Muscle of back (tissue), 13 donors: ENCODE results near the gene ZXDA. TPM values are rescaled to one million over a fixed set of nuclear protein-coding genes. Genes with fewer than 3 reads are reported as not detected.
"Not testable (repeated sequence)": the region's sequence is repeated elsewhere in the genome, so short reads cannot be mapped to it uniquely, and the experiment has no call there.

Experiments used
- DNase-seq, 3 donors: peaks; one replicate each; pipeline versions ENCODE4 v3.0.0 to v3.0.0-alpha.2; 2013
- long read RNA-seq, 9 donors: transcript quantifications; one replicate each; lab custom pipeline, GENCODE V29; 2026
- polyA plus RNA-seq, 10 donors: library from polyadenylated mRNA; unstranded; fragments of 120-200 nt; gene quantifications; one replicate each; pipeline ENCODE4 v1.2.1, GENCODE V29; 2013; ENCODE audit not compliant: insufficient read length in 10 of 10

ZXDA gene, protein sequence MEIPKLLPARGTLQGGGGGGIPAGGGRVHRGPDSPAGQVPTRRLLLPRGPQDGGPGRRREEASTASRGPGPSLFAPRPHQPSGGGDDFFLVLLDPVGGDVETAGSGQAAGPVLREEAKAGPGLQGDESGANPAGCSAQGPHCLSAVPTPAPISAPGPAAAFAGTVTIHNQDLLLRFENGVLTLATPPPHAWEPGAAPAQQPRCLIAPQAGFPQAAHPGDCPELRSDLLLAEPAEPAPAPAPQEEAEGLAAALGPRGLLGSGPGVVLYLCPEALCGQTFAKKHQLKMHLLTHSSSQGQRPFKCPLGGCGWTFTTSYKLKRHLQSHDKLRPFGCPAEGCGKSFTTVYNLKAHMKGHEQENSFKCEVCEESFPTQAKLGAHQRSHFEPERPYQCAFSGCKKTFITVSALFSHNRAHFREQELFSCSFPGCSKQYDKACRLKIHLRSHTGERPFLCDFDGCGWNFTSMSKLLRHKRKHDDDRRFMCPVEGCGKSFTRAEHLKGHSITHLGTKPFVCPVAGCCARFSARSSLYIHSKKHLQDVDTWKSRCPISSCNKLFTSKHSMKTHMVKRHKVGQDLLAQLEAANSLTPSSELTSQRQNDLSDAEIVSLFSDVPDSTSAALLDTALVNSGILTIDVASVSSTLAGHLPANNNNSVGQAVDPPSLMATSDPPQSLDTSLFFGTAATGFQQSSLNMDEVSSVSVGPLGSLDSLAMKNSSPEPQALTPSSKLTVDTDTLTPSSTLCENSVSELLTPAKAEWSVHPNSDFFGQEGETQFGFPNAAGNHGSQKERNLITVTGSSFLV
- polyA plus RNA-seq = 1 to 10 TPM; 2.0 to 3.3 (median 2.8) TPM
- long read RNA-seq, donor 1, full-length matches to known transcripts = 3 of 3 reads
- long read RNA-seq, donor 1, partial matches to known transcripts = 0 of 3 reads
- long read RNA-seq, donor 1, other reads (novel, unspliced or antisense) = 0 of 3 reads
- long read RNA-seq, donor 2, full-length matches to known transcripts = 1 of 1 reads
- long read RNA-seq, donor 2, partial matches to known transcripts = 0 of 1 reads
- long read RNA-seq, donor 2, other reads (novel, unspliced or antisense) = 0 of 1 reads
- long read RNA-seq, donor 3 = 0 reads
- long read RNA-seq, donor 4, full-length matches to known transcripts = 4 of 4 reads
- long read RNA-seq, donor 4, partial matches to known transcripts = 0 of 4 reads
- long read RNA-seq, donor 4, other reads (novel, unspliced or antisense) = 0 of 4 reads
- long read RNA-seq, donor 5, full-length matches to known transcripts = 12 of 12 reads
- long read RNA-seq, donor 5, partial matches to known transcripts = 0 of 12 reads
- long read RNA-seq, donor 5, other reads (novel, unspliced or antisense) = 0 of 12 reads
- long read RNA-seq, donor 6, full-length matches to known transcripts = 7 of 7 reads
- long read RNA-seq, donor 6, partial matches to known transcripts = 0 of 7 reads
- long read RNA-seq, donor 6, other reads (novel, unspliced or antisense) = 0 of 7 reads
- long read RNA-seq, donor 7, full-length matches to known transcripts = 1 of 1 reads
- long read RNA-seq, donor 7, partial matches to known transcripts = 0 of 1 reads
- long read RNA-seq, donor 7, other reads (novel, unspliced or antisense) = 0 of 1 reads
- long read RNA-seq, donor 8, full-length matches to known transcripts = 2 of 2 reads
- long read RNA-seq, donor 8, partial matches to known transcripts = 0 of 2 reads
- long read RNA-seq, donor 8, other reads (novel, unspliced or antisense) = 0 of 2 reads
- long read RNA-seq, donor 9, full-length matches to known transcripts = 1 of 1 reads
- long read RNA-seq, donor 9, partial matches to known transcripts = 0 of 1 reads
- long read RNA-seq, donor 9, other reads (novel, unspliced or antisense) = 0 of 1 reads

DNA sequence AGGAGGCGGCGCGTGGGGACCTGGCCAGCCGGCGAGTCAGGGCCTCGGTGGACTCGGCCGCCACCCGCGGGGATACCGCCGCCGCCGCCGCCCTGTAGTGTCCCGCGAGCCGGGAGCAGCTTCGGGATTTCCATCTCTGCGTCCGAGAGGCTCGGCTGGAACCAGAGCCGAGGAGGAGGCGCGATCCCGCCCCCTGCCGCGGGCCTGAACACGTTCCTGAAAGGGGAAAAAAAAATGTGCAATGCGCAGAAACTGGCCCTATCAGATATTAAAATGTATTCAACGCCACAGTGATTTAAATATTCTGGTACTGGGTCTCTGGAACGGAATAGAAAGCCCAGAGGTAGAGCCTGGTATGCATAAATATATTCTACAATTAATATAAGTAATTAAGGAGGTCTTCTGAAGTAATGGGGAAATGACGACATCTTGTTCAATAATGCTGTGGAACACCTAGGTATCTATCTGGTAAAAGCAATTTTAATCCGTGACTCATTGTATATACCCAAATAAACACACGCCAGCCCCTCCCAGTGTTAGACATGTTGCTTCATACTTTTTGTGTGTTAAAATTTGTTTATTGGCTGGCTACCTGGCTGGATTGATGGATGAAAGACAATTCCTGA is at the start of gene ZXDA:
TSS of gene ZXDA (minus strand) at position 172 of the 626 bp plus-strand sequence. CDS start at position 134, 38 bp downstream.
- DNase-seq = peak in 1 of 3 donors; percentile 27

DNA sequence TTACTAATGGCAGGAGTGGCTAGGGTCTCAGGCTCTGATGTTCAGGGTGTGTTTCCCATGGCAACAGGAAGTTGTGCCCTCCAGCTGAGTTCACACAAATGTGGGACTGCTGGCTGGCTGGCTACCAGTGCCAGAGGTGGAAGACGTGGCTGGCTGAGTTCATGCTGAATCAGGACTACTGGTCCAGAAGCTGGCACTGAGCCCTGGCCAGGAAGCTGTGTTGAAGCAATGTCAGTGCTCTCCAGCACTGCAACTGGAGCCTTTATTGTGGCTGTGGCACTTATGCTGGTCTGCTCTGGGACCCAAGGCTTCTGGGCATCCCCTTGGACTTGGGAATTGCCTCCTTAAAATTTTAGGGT is 42.0 kb upstream of the ZXDA start:
- DNase-seq = no peak

DNA sequence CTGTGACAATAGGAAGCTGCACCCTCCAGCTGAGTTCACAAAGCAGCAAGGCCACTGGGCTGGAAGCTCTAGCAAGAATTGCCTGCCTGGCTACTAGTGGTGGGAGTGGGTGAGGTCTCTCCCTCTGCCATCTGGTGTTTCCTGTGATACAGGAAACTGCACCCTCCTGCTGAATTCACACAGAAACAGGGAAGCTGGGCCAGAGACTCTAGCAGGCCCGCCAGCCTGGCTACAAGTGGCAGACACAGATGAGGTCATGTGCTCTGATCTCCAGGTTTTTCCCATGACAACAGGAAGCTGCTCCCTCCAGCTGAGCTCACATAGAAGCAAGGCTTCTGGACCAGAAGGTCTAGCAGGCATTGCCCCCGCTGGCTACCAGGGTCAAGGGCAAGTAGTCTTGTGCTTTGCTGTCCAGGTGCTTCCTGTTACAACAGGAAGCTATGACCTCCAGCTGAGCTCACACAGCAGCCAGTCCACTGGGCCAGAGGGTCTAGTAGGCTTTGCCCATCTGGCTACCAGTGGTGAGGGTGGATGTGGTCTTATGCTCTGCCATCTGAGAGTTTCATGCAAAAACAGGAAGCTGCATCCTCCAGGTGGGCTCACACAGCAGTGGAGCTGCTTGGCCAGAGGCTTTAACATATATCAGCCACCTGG is 41.5 kb upstream of the ZXDA start:
- DNase-seq = no peak

DNA sequence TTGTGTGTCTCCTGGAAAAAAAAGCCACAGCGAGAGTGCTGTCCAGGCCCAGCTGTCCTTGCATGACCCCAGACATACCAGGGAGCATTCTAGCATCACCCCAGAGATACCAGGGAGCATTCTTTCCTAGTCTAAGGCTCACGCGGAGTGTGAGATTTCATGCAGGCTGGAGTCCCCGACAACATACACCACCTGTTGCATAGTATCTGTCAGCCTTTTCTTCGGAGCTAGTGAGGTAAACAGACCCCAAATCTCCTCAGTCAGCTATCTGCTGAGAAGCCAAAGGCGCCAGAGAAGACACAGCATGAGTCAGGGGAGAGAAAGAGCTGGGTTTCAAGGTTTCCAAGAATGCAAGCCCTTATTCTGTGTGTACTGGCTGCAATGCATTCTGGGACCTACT is 23.1 kb upstream of the ZXDA start:
- DNase-seq = no peak

DNA sequence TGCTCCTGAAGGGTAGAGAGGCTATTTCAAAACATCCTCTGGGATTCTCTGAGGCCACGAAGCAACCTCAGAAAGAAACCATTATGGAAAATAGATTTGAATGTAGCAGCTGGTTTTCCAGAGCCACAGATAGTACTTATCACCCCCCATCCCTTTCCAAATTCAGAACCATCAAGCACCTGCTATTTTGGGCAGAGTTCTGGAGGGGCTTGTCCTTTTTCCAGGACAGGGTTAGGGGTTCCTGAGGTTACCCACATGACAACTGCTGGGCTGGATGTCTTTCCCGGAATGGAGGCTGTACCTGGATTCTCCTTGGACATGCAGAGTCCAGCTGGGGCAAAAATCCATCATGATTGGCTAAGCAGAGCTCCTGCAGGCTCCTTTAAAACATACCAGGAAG is 22.0 kb upstream of the ZXDA start:
- DNase-seq = no peak

DNA sequence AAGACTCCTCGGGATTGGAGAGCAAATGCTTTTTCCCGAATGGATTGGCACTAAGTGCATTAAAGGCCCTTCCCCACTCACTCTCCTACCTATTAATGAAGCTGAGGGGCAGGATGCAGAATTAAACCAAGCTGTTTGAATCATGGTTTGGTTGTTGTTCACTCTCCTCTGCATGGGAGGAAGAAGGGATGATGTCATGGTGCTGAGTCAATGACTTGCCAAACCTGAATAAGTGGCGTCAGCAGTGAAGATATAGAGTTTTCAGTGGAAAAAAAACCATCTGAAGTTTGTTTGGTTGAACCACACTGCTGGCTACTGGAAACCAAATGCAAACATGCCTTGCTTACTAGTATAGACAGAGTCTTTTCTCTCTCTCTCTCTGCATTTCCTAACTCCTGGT is 19.8 kb upstream of the ZXDA start:
- DNase-seq = no peak

DNA sequence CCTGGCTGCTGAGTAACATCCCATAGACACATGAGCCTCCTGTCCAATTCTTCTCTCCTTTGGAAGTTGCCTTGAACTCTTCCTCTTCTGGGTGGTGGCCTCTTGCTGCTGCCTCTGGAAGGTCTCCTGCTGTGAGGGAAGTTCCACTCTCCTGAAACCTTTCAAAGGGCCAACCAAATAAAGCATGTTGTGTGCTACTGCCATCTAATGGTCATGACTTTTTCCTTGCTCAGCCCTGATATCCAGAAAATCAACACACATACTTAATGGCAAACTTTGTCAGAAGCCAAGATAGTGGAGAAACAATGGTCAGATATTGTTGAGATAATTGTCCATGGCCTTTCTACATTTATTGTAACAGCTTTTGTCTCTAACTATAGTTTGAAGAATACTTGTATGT is 19.1 kb upstream of the ZXDA start:
- peak in 1 of 3 donors; percentile 36 for DNase-seq

DNA sequence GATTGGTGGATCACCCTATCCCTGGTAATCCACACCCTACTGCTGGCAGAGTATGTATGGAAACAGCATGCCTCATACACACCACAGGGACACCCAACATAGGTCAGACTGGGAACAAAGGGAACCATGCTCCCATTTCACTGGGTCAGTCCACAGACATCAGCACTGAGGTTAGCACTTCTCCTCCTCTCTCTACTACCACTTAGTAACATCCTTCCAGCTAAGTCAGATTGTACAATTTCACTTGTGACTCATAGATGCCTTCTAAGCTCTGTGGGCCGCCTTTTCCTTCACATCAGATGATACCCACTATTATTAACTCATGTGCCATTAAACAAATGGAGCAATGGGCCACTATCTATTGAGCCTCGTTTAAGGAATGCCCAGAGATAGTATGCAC is 15.5 kb upstream of the ZXDA start:
- no peak for DNase-seq

DNA sequence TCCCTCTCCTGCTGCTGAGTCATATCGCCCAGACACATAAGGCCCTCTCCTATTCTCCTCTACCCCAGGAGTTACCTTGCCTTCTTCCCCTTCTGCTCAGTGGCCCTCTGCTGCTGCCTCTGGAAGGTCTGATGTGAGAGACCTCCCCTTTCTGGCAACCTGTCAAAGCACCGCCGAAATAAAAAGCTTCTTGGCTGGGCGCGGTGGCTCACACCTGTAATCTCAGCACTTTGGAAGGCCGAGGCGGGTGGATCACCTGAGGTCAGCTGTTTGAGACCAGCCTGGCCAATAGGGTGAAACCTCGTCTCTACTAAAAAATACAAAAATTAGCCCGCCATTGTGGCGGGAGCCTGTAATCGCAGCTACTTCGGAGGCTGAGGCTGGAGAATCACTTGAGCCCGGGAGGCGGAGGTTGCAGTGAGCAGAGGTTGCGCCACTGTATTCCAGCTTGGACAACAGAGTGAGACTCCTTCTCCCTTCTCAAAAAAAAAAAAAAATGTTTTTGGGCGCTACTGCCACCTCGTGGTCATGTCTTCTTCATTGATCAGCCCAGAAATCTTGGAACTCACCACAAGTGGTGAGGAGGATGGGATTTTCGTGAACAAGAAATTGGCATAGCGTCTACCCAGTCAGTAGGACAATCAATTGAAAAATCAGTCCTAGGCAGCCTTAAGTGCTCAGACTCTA is 8.6 kb upstream of the ZXDA start:
- peak in 2 of 3 donors; percentile 26 to 32 for DNase-seq

DNA sequence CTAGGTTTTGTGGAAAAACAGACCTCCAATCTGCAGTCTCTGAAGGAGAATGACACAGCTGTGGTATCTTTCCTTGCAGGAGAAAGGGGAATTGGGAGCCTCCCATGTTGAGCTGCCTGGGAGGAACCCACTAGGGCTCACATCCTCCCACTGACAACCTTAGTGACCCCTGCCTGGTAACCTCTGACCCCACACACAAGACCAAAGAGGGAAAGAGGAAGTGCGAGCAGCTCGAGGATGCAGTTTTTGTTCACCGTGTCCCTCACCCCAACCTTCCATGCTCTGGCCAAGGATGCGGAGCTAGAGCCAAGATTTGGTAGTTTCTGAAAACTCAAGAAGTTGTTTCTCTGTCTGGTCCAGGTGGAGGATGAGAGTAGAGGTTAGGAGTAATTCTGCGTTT is 5.4 kb upstream of the ZXDA start:
- no peak for DNase-seq

DNA sequence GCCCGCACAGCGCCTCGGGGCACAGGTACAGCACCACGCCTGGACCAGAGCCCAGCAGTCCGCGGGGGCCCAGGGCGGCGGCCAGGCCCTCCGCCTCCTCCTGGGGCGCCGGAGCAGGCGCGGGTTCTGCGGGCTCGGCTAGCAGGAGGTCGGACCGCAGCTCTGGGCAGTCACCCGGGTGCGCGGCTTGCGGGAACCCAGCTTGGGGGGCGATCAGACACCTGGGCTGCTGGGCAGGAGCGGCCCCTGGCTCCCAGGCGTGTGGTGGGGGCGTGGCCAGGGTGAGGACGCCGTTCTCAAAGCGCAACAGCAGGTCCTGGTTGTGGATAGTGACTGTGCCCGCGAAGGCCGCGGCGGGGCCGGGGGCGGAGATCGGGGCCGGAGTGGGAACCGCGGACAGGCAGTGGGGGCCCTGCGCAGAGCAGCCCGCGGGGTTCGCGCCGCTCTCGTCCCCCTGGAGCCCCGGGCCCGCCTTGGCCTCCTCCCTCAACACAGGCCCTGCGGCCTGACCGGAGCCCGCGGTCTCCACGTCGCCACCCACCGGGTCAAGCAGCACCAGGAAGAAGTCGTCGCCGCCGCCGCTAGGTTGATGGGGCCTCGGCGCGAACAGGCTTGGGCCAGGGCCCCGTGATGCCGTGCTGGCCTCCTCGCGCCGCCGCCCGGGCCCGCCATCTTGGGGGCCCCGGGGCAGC is 517 bp downstream of the ZXDA start:
- peak in 2 of 3 donors; percentile 10 to 73 for DNase-seq

DNA sequence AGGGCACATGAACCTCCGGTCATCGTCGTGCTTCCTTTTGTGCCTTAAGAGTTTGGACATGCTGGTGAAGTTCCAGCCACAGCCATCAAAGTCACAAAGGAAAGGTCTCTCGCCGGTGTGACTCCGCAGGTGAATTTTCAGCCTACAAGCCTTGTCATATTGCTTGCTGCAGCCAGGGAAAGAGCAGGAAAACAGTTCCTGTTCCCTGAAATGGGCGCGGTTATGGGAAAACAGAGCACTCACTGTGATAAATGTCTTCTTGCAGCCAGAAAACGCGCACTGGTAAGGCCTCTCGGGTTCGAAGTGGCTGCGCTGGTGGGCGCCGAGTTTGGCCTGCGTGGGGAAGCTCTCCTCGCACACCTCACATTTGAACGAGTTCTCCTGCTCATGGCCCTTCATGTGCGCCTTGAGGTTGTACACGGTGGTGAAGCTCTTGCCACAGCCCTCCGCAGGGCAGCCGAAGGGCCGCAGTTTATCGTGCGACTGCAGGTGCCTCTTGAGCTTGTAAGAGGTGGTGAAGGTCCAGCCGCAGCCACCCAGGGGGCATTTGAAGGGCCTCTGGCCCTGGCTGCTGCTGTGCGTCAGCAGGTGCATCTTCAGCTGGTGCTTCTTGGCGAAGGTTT is 1.2 kb downstream of the ZXDA start:
- DNase-seq = not testable (repeated sequence)

DNA sequence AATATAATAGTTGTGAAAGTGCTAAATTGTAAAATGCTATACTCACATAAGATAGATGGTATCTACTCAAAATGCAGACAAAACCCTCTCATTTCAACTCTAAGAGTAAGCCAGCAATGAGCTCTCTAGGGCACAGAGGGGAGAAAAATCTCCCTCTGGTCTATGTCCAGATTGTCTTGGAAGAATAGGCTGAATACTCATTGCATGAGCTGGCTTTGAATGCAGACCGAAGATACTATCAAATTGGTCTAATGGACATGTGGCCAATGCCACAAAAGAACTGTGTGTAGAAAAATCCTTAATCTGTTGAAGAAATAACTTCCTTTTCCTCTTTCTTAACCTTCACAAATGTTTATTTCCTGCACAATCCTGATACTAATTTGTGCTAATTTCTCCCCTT is 3.5 kb downstream of the ZXDA start:
- peak in 1 of 3 donors; percentile 7 for DNase-seq

DNA sequence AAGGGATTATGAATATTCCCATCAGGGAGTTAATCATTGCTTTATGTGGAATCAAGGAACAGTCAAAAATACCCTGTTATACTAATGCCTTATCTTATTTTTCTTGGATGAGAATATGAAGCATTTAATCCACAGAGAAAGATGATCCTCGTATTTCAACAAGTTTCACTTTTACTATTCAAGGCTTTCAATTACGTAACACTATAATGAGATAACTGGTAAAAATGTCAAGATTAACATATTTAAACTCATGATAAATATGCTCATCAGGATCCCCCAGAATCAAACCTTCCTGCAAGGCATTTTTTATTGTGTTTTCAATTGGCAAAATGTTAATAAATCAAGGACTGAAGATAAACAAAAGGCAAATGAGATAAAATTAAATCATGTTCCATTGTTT is 5.1 kb downstream of the ZXDA start:
- no peak for DNase-seq

DNA sequence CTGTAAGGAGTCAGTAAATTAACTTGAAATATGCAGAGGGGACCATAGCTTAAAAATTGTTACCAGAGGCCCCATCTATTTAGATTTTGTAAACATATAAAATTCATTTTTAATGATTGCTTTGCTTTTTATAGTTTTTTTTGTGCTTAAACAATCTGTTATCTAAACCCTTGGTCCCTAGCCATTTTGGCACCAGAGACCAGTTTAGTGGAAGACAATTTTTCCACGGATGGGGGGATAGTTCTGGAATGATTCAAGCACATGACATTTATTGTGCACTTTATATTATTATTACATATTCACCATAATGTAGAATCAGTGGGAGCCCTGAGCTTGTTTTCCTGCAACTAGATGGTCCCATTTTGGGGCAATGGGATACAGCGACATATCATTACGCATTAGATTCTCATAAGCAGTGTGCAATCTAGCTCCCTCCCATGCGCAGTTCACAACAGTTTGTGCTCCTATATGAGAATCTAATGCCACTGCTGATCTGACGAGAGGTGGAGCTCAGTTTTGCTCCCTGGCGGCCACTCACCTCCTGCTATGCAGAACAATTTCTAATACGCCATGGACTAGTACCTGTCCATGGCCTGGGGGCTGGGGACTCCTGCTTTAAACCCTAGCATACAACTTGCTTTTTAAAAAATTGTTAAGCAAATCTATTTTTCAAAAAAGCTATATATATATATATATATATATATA is 5.9 kb downstream of the ZXDA start:
- DNase-seq = no peak

DNA sequence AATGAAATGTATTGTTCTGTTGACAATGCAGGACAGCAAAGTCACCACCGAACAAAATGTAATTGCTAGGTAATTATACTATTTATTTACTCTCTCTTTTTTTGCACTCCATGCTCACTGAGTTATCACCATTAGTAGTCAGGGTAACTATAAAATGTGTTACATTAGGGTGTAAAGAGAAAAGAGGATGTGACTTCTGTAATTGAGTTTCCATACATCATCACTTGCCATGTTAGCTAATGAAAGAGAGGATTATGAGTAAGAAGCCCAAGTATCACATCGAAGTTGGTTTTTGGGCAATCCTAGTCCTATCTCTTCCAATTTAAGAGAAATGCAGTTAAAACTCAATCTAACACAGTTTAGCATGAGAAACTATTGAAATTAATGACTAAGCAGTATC is 7.6 kb downstream of the ZXDA start:
- DNase-seq = no peak

DNA sequence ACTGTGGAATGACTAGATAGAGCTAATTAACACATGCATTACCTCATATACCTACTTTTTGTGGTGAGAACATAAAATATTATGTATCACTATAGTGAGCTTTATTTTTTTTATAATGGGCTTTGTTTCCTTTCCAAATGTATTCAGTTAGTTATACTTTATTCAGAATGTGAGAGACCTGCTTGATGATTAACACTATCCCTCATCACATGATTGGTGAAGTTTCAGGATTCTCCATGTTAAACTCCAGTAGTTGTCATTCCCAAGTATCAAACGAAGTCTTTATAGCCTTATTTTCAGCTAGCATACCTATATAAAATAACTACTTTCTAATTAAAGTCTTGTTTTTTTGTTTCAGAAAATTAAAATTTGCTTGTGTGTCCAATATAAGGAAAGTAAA is 8.8 kb downstream of the ZXDA start:
- no peak for DNase-seq
